HepG2 (cell line): Measurements from ENCODE around the gene ANKRD40CL. TPM values are rescaled to one million over a fixed set of nuclear protein-coding genes. Genes with fewer than 3 reads are reported as not detected.
"Not testable (repeated sequence)": the region's sequence is repeated elsewhere in the genome, so short reads cannot be mapped to it uniquely, and the experiment has no call there.

Experiments used
- ATAC-seq: fragments of 200-7000 bp; cut with Tn5 transposase; 3 replicates; pipeline ENCODE4 v1.9.1; 2020; ENCODE audit warnings: mild to moderate bottlenecking, moderate library complexity
- BruUV-seq: library from RNA; stranded (reverse); fragments of 400-500 nt; replicated peaks from 2 replicates; lab custom pipeline; 2021; lab: Mats Ljungman, UMichigan
- CTCF ChIA-PET: fragments of 300-600 bp; formaldehyde crosslinking; extraction: SDS; loops from one replicate; lab custom pipeline; 2021; ENCODE audit warnings: low total read pairs, inconsistent platforms, low intra/inter-chr PET ratio; lab: Yijun Ruan, JAX
- POLR2A ChIA-PET: fragments of 350-600 bp; sonication (Branson Sonifier 250); formaldehyde crosslinking; loops from one replicate; lab custom pipeline; 2020; ENCODE audit warnings: antibody characterized with exemption, inconsistent platforms; lab: Yijun Ruan, JAX
- DNase-seq: peaks from one replicate; pipeline ENCODE4 v3.0.0-alpha.2; 2015; ENCODE audit warnings: low spot score
- FAIRE-seq: peaks from 3 replicates; lab custom pipeline; 2011; peaks lifted over from hg19 to GRCh38; lab: Jason Lieb, UNC
- H2AFZ ChIP-seq: one replicate; pipeline ENCODE4 v1.6.1; 2011; ENCODE audit warnings: low read length, inconsistent platforms
- H3K27ac ChIP-seq: fragments of 300-600 bp; 3 replicates; pipeline ENCODE4 v1.8.0; 2011; ENCODE audit warnings: mixed run types, mild to moderate bottlenecking, mixed read lengths, low read length, inconsistent platforms; ENCODE audit not compliant: insufficient read depth; ENCODE audit errors: extremely low read length
- H3K27me3 ChIP-seq, 2 experiments: fragments of 200-600 bp in 1 of 2; 2 replicates in 1 of 2; 3 replicates in 1 of 2; pipeline versions ENCODE4 v1.6.0 to v1.8.0; 2011; ENCODE audit warnings: low read length in 2 of 2, mild to moderate bottlenecking in 2 of 2, moderate library complexity in 2 of 2, inconsistent platforms in 1 of 2; ENCODE audit not compliant: insufficient read depth in 2 of 2, control insufficient read depth in 1 of 2
- H3K36me3 ChIP-seq, 2 experiments: fragments of 200-600 bp in 1 of 2; replicated peaks in 1 of 2; 2 replicates in 1 of 2; 3 replicates in 1 of 2; pipeline versions ENCODE4 v1.5.1 to v1.8.0; 2011; ENCODE audit warnings: low read length in 2 of 2, inconsistent platforms in 1 of 2; ENCODE audit not compliant: insufficient read depth in 2 of 2, control insufficient read depth in 1 of 2
- H3K4me1 ChIP-seq: 2 replicates; pipeline ENCODE4 v1.5.1; 2012; ENCODE audit warnings: low read length, inconsistent platforms; ENCODE audit not compliant: insufficient read depth
- H3K4me2 ChIP-seq: 2 replicates; pipeline ENCODE4 v1.6.0; 2011; ENCODE audit warnings: low read depth, low read length, inconsistent platforms
- H3K4me3 ChIP-seq, 3 experiments: fragments of 200-600 bp in 1 of 3; sonication (generic), shearing (Covaris generic) in 1 of 3; replicated peaks in 1 of 3; 2 replicates each; pipeline ENCODE4 v1.5.1; 2011 to 2016; ENCODE audit warnings: low read length in 3 of 3, inconsistent platforms in 2 of 3, low read depth in 2 of 3, mild to moderate bottlenecking in 2 of 3, control low read depth in 1 of 3, mixed read lengths in 1 of 3; ENCODE audit not compliant: insufficient read depth in 1 of 3
- H3K79me2 ChIP-seq: one replicate; pipeline ENCODE4 v1.6.1; 2011; ENCODE audit warnings: low read length, inconsistent platforms; ENCODE audit not compliant: insufficient read depth
- H3K9ac ChIP-seq: 2 replicates; pipeline ENCODE4 v1.6.0; 2011; ENCODE audit warnings: mild to moderate bottlenecking, low read depth, low read length, inconsistent platforms; ENCODE audit not compliant: insufficient read depth
- H3K9me3 ChIP-seq: 2 replicates; pipeline ENCODE4 v1.5.1; 2012; ENCODE audit warnings: mild to moderate bottlenecking, low read length
- H4K20me1 ChIP-seq: 2 replicates; pipeline ENCODE4 v1.6.0; 2011; ENCODE audit warnings: inconsistent platforms, mild to moderate bottlenecking, low read length, moderate library complexity; ENCODE audit not compliant: insufficient read depth
- ARNT ChIP-seq: fragments of 450-650 bp; IDR thresholded peaks from 2 replicates; pipeline ENCODE4 v1.6.1; 2017
- GABPB1 ChIP-seq: IDR thresholded peaks from 2 replicates; pipeline ENCODE4 v1.6.1; 2016; ENCODE audit warnings: mild to moderate bottlenecking, missing genetic modification reagents, moderate library complexity, missing compliant biosample characterization
- ISL2 ChIP-seq: sonication (generic); formaldehyde crosslinking; IDR thresholded peaks from 2 replicates; pipeline ENCODE4 v1.5.0; 2020; ENCODE audit warnings: missing genetic modification reagents
- ZNF121 ChIP-seq: sonication (generic); formaldehyde crosslinking; IDR thresholded peaks from 2 replicates; pipeline ENCODE4 v1.5.0; 2020; ENCODE audit warnings: mild to moderate bottlenecking, missing genetic modification reagents
- ZNF574 ChIP-seq: sonication (generic); formaldehyde crosslinking; IDR thresholded peaks from 2 replicates; pipeline ENCODE4 v1.4.0; 2020; ENCODE audit warnings: missing genetic modification reagents
- WGBS: methylation state at CpG from one replicate; pipeline ENCODE4 v1.1.6; 2017; ENCODE audit warnings: low lambda C conversion rate; 5-methylcytosine and 5-hydroxymethylcytosine counted together
- in situ Hi-C: cut with HindIII; loops from 2 replicates; pipeline ENCODE4 v1.10.0; 2017; ENCODE audit warnings: low pct_unique_long_range_greater_than_20kb; ENCODE audit not compliant: extremely low pct_ligation_motif_present
- intact Hi-C: fragments of 100-400 bp; cut with micrococcal nuclease; formaldehyde crosslinking; loops from one replicate; pipeline ENCODE4 v1.10.0; 2022; ENCODE audit not compliant: unreplicated experiment
- polyA plus RNA-seq, 8 experiments: library from polyadenylated mRNA; depleted of rRNA in 3 of 8; stranded (reverse) in 7 of 8; unstranded in 1 of 8; fragments of >200 nt; fragmentation: Illumina TruSeq in 4 of 8; extraction: Trizol in 4 of 8; gene quantifications; 2 replicates each; pipeline versions ENCODE4 v1.2.1 to v1.2.3, GENCODE V29; 2011 to 2016; ENCODE audit warnings: low read depth in 4 of 8, missing spikeins in 1 of 8, mixed read lengths in 1 of 8; ENCODE audit not compliant: insufficient read depth in 1 of 8
- total RNA-seq, 5 experiments: library from RNA; depleted of rRNA; stranded (reverse); fragments of >200 nt; fragmentation: Illumina TruSeq; extraction: Trizol; gene quantifications; 2 replicates each; pipeline ENCODE4 v1.2.3, GENCODE V29; 2016; ENCODE audit warnings: low read depth in 1 of 5

ANKRD40CL gene
- total and polyA plus RNA-seq, 2 of the 13 experiments (the other 11 are each of a cell fraction or from before 2014, with no cell fraction given) = 0.03 to 0.11 TPM

GRCh38 chr17:50725769-50726655 is 41.3 kb downstream of the ANKRD40CL start (continued):
- TF ChIP-seq GABPB1 (CRISPR knock-in tag) (no peak), ISL2 (CRISPR knock-in tag) (no peak), ARNT (no peak)

- TF ChIP-seq ZNF121 (CRISPR knock-in tag) (peak; percentile 55; the same call in 1 of the 2 replicates), ZNF574 (CRISPR knock-in tag) (0 out of 2 replicates have a peak, but pooled peaks have one; percentile 20)
- H3K27ac ChIP-seq, intact Hi-C loops, FAIRE-seq, ATAC-seq, H3K9ac ChIP-seq, DNase-seq, H2AFZ ChIP-seq, BruUV-seq, H3K4me2 ChIP-seq, H3K4me3 ChIP-seq, H3K9me3 ChIP-seq, CTCF ChIA-PET, in situ Hi-C loops, H3K27me3 ChIP-seq: not testable (repeated sequence)
- 93% methylated on average over 6 of the region's 6 CpGs for WGBS
- POLR2A ChIA-PET = interaction anchor here (0.7 kb wide), 1 partner anchor 1045 kb away, joined by 5 read pairs; no protein-coding TSS in a partner anchor
- H3K36me3 ChIP-seq = peaks cover 2 to 18% of the 10 kb centered on the region in 2 experiments; a peak in 3 of 5 replicates
- H4K20me1 ChIP-seq = peaks cover 100% of the 10 kb centered on the region
- H3K79me2 ChIP-seq = peaks cover 99% of the 10 kb centered on the region
- H3K4me1 ChIP-seq = peaks cover 77% of the 10 kb centered on the region
Observed at GRCh38 chr17:50724622-50725021, 42.7 kb downstream of the ANKRD40CL start.
